ENCODE data around the gene ERBB4. TPM values are rescaled to one million over a fixed set of nuclear protein-coding genes. Genes with fewer than 3 reads are reported as not detected.

The ERBB4 gene
- total RNA-seq, 1 donor from 2014 or later = 2.6 TPM

DNA sequence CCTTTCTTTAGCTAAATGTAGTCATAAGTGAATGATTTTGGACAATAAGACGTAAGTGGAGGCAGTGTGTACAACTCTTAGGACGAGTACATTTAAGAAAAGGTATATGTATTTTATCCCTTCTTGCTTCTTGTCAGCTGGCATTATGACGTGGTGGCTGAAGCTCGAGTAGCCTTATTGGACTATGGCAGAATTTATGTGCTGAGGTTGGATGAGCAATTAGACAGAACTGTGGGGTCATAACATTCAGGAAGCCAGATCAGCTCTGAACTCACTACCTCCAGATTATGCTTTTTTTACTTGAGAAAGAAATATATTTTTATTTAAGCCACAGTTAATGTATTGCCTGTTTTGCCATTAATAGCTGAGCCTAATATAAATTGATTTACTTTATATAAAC is 661.5 kb downstream of the ERBB4 start:
- TF ChIP-seq, protein P1, sequence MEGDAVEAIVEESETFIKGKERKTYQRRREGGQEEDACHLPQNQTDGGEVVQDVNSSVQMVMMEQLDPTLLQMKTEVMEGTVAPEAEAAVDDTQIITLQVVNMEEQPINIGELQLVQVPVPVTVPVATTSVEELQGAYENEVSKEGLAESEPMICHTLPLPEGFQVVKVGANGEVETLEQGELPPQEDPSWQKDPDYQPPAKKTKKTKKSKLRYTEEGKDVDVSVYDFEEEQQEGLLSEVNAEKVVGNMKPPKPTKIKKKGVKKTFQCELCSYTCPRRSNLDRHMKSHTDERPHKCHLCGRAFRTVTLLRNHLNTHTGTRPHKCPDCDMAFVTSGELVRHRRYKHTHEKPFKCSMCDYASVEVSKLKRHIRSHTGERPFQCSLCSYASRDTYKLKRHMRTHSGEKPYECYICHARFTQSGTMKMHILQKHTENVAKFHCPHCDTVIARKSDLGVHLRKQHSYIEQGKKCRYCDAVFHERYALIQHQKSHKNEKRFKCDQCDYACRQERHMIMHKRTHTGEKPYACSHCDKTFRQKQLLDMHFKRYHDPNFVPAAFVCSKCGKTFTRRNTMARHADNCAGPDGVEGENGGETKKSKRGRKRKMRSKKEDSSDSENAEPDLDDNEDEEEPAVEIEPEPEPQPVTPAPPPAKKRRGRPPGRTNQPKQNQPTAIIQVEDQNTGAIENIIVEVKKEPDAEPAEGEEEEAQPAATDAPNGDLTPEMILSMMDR (IDR thresholded peaks at IDR 0.05; ENCODE audit: insufficient read depth, low read length, poor library complexity, severe bottlenecking) = no peak
- Histone ChIP-seq H3K36me3 (ENCODE audit: control insufficient read depth, insufficient read depth, low read length) (no peaks in the 10 kb centered on the region), H3K27me3 (ENCODE audit: control insufficient read depth, insufficient read depth, low read length) (no peaks in the 10 kb centered on the region), H3K4me3 (ENCODE audit: low read depth, low read length) (no peak overlapping the region)
- DNase-seq (ENCODE audit: low read depth) = no peak

DNA sequence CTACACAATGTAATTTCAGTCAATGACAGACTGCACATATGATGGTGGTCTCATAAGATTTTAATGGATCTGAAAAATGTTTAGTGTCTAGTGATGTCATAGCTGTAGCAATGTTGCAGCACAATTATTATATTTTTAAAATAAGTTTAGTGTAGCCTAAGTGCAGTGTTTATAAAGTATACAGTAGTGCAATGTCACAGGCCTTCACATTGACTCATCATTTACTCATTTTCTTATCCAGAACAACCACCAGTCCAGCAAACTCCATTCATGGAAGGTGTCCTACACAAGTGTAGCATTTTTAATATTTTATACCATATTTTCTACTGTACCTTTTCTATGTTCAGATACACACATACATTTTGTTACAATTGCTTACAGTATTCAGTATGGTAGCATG is 663.1 kb downstream of the ERBB4 start:
- no peaks in the 10 kb centered on the region for H3K36me3 ChIP-seq (ENCODE audit: control insufficient read depth, insufficient read depth, low read length)
- no peak for DNase-seq (ENCODE audit: low read depth)

DNA sequence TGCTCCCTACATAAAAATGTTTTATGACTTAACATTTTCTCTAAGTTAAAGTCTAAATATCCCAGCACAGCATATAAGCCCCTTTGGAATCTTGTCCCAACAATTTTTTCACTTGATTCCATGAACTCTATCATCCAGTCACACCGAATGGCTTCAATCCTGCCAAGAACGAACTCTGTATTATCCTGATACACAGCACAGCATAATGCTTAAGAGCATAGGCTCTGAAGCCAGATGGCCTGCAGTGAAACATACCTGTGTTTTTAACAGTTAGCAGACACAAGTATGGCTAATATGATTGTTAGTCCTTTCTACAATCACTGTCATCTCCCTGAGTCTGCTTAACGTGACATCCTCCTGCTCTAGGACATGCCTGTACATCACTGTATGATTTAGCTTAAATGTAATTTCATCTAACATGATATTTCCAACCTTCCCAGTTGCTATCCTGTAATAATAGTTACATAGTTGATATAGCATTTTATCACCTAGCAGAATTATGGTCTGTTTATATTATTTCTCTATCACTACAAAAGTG is 669.5 kb downstream of the ERBB4 start:
- Histone ChIP-seq H3K27me3 (ENCODE audit: control insufficient read depth, insufficient read depth, low read length) (no peaks in the 10 kb centered on the region), H3K4me3 (ENCODE audit: low read depth, low read length) (no peak overlapping the region), H3K36me3 (ENCODE audit: control insufficient read depth, insufficient read depth, low read length) (no peaks in the 10 kb centered on the region)
- no peak for DNase-seq (ENCODE audit: low read depth)
- TF ChIP-seq, protein P1 (IDR thresholded peaks at IDR 0.05; ENCODE audit: insufficient read depth, low read length, poor library complexity, severe bottlenecking) = no peak

More for the DNA sequence above, 663.1 kb downstream of the ERBB4 start:
- TF ChIP-seq, protein P1 (IDR thresholded peaks at IDR 0.05; ENCODE audit: insufficient read depth, low read length, poor library complexity, severe bottlenecking) = no peak
- Histone ChIP-seq H3K4me3 (ENCODE audit: low read depth, low read length) (no peak overlapping the region), H3K27me3 (ENCODE audit: control insufficient read depth, insufficient read depth, low read length) (no peaks in the 10 kb centered on the region)

DNA sequence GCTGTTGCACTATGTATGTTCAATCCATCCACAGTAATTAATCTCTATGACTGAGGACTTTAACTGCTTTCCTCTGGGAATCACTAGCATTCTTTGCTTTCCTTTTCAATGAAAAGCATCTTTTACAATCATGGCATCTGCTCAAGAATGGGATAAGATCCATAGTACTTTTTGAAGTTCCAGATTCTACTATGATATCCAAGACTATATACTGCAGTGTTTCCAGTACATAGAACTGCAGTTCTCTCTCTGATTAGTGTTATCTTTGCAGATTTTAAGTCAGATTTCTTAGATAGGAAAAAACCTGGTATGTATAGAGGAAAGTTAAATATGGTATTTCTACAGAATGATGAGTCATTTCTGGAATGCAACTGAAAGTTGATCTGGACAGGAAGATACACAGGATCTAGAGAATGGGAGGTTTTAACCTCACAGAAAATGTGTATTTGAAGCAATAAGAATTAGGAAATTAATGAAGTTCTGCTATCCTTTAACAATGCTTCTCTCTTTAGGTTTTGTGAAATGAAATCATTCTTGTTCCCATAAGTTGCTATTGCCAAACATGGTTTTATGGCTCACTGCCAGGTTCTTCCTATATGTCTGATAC is 670.7 kb downstream of the ERBB4 start:
- no peak for DNase-seq (ENCODE audit: low read depth)
- Histone ChIP-seq H3K4me3 (ENCODE audit: low read depth, low read length) (no peak overlapping the region), H3K27me3 (ENCODE audit: control insufficient read depth, insufficient read depth, low read length) (no peaks in the 10 kb centered on the region), H3K36me3 (ENCODE audit: control insufficient read depth, insufficient read depth, low read length) (no peaks in the 10 kb centered on the region)
- TF ChIP-seq, protein P1 (IDR thresholded peaks at IDR 0.05; ENCODE audit: insufficient read depth, low read length, poor library complexity, severe bottlenecking) = no peak

DNA sequence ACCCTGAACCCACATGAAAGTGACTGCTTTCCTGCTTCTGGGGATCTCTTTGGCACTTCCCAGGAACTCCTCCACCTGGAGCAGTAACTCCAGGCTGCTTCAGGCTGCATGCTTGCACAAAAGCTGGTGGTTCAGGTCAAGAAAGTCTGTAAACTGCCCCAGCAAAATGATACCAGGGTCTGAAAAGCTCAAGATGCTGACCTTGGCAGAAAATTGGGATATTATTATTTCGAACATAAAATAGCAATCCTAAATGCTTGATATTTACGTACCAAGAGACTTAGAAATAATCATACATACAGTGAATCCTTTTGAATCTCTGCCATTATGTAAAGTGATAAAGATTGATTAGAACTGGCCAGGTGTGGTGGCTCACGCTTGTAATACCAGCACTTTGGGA is 674.3 kb downstream of the ERBB4 start:
- Histone ChIP-seq H3K27me3 (ENCODE audit: control insufficient read depth, insufficient read depth, low read length) (no peaks in the 10 kb centered on the region), H3K4me3 (ENCODE audit: low read depth, low read length) (no peak overlapping the region), H3K36me3 (ENCODE audit: control insufficient read depth, insufficient read depth, low read length) (no peaks in the 10 kb centered on the region)
- TF ChIP-seq, protein P1 (IDR thresholded peaks at IDR 0.05; ENCODE audit: insufficient read depth, low read length, poor library complexity, severe bottlenecking) = no peak
- no peak for DNase-seq (ENCODE audit: low read depth)

DNA sequence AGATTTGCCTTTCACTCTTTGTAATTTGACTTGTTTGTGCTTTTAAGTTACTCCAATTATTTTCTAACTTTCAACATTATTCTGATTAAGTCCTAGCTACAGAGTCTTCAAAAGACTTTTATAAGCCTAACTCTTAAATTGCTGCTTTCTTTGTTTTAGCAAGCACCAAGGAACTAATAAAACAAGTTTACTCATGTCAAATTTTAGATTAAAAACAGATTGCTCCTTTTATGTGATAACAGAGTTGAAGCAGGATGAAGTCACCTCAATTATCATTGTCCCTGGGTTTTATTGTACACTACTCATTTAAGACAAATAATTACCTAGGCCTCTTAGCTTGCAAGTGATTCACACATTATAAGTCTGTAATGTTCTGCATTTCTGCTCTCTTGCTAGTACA is 678.4 kb downstream of the ERBB4 start:
- no peaks in the 10 kb centered on the region for H3K27me3 ChIP-seq (ENCODE audit: control insufficient read depth, insufficient read depth, low read length)
- H3K4me3 ChIP-seq (ENCODE audit: low read depth, low read length) = no peak overlapping the region
- TF ChIP-seq, protein P1 (IDR thresholded peaks at IDR 0.05; ENCODE audit: insufficient read depth, low read length, poor library complexity, severe bottlenecking) = no peak
- no peak for DNase-seq (ENCODE audit: low read depth)
- H3K36me3 ChIP-seq (ENCODE audit: control insufficient read depth, insufficient read depth, low read length) = no peaks in the 10 kb centered on the region

All from kidney epithelial cell (primary cell).